GM23248 (cell line): Measurements from ENCODE around the gene TRIM69. TPM values are rescaled to one million over a fixed set of nuclear protein-coding genes. Genes with fewer than 3 reads are reported as not detected.
"Not testable (repeated sequence)": the region's sequence is repeated elsewhere in the genome, so short reads cannot be mapped to it uniquely, and the experiment has no call there.

Source experiments
- DNase-seq: peaks from one replicate; pipeline ENCODE4 v3.0.0-alpha.2; 2015
- H2AFZ ChIP-seq: fragments of 200-600 bp; sonication (generic); 2 replicates; pipeline ENCODE4 v1.6.1; 2016; ENCODE audit warnings: antibody characterized with exemption
- H3F3A ChIP-seq: fragments of 200-600 bp; sonication (generic); 2 replicates; pipeline ENCODE4 v1.6.1; 2016; ENCODE audit warnings: mild to moderate bottlenecking, antibody characterized with exemption, mixed run types; ENCODE audit not compliant: insufficient read depth
- H3K27ac ChIP-seq: fragments of 200-600 bp; sonication (generic); 2 replicates; pipeline ENCODE4 v1.5.1; 2016; ENCODE audit warnings: mild to moderate bottlenecking
- H3K27me3 ChIP-seq: fragments of 200-600 bp; sonication (generic); replicated peaks from 2 replicates; pipeline ENCODE4 v1.6.1; 2016; ENCODE audit warnings: mild to moderate bottlenecking; ENCODE audit not compliant: insufficient read depth
- H3K36me3 ChIP-seq: fragments of 200-600 bp; sonication (generic); 2 replicates; pipeline ENCODE4 v1.6.1; 2016; ENCODE audit warnings: low read depth, mild to moderate bottlenecking
- H3K4me1 ChIP-seq: fragments of 200-600 bp; sonication (generic); 2 replicates; pipeline ENCODE4 v1.6.1; 2016; ENCODE audit warnings: mild to moderate bottlenecking; ENCODE audit not compliant: insufficient read depth
- H3K4me2 ChIP-seq: fragments of 200-600 bp; sonication (generic); one replicate; pipeline ENCODE4 v1.6.1; 2016; ENCODE audit warnings: mild to moderate bottlenecking; ENCODE audit not compliant: unreplicated experiment
- H3K4me3 ChIP-seq: fragments of 200-600 bp; sonication (generic); 2 replicates; pipeline ENCODE4 v1.5.1; 2016; ENCODE audit warnings: mild to moderate bottlenecking
- H3K79me2 ChIP-seq: fragments of 200-600 bp; sonication (generic); 2 replicates; pipeline ENCODE4 v1.6.1; 2016; ENCODE audit warnings: mild to moderate bottlenecking; ENCODE audit not compliant: insufficient read depth
- H3K9ac ChIP-seq: fragments of 200-600 bp; sonication (generic); 2 replicates; pipeline ENCODE4 v1.6.1; 2016; ENCODE audit warnings: mild to moderate bottlenecking
- H3K9me2 ChIP-seq: fragments of 200-600 bp; sonication (generic); 2 replicates; pipeline ENCODE4 v1.6.1; 2016; ENCODE audit warnings: mixed run types, mild to moderate bottlenecking, moderate library complexity; ENCODE audit not compliant: insufficient read depth
- H3K9me3 ChIP-seq: fragments of 200-600 bp; sonication (generic); one replicate; pipeline ENCODE4 v1.6.1; 2017; ENCODE audit warnings: low read depth
- H4K20me1 ChIP-seq: fragments of 200-600 bp; sonication (generic); 2 replicates; pipeline ENCODE4 v1.6.0; 2016; ENCODE audit not compliant: insufficient read depth
- EZH2 ChIP-seq: fragments of 200-600 bp; sonication (generic); IDR thresholded peaks from 2 replicates; pipeline ENCODE4 v1.6.1; 2018; ENCODE audit warnings: antibody characterized with exemption, mild to moderate bottlenecking; ENCODE audit not compliant: insufficient read depth, poor library complexity, severe bottlenecking
- EZH2phosphoT487 ChIP-seq: fragments of 200-600 bp; sonication (generic); IDR thresholded peaks from 2 replicates; pipeline ENCODE4 v1.6.1; 2018; ENCODE audit warnings: antibody characterized with exemption, moderate library complexity, mild to moderate bottlenecking, low read depth; ENCODE audit not compliant: insufficient read depth
- WGBS, 2 experiments: methylation state at CpG; one replicate each; pipeline ENCODE4 v1.1.6; 2015 to 2017; ENCODE audit warnings: low lambda C conversion rate in 2 of 2, low coverage in 1 of 2; ENCODE audit errors: missing lambda C conversion rate in 2 of 2; 5-methylcytosine and 5-hydroxymethylcytosine counted together
- in situ Hi-C: fragments of 300-500 bp; cut with MboI; formaldehyde crosslinking; loops from 2 replicates; pipeline ENCODE4 v1.15.0; 2020
- polyA plus RNA-seq: library from polyadenylated mRNA; unstranded; fragments of >200 nt; fragmentation: Nextera tagmentation; extraction: Ambion mirVana; gene quantifications from 2 replicates; pipeline ENCODE4 v1.2.1, GENCODE V29; 2016
- total RNA-seq: library from RNA; depleted of rRNA; stranded (reverse); fragments of >200 nt; shearing (Covaris generic); gene quantifications from 2 replicates; pipeline ENCODE4 v1.2.3, GENCODE V29; 2014

The TRIM69 gene
- total and polyA plus RNA-seq, 2 experiments from 2014 or later, result 8.9 to 9.2 TPM

DNA sequence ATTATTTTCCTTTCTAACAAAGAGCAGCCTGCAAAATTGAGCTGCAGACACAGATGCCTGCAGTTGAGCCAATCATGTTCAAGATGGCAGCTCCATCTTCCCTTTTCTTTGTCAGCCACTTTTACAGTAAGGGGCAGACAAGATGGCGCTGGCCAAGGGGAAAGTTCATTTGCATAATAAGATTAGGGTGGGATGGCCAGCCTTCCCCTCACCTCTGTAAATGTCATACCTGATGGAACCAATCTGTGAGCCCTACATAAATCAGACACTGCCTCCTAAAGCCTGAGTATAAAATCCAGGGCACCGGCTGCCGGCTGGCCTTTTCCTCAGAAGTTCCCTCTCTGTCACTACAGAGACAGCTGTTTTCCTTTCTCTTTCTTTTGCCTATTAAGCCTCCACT, 41.0 kb upstream of the TRIM69 start:
- in situ Hi-C loops, result no loop called here
- WGBS, 2 experiments, result 64 to 72% methylated on average over 3 of the region's 3 CpGs
- no peak overlapping the region for H3K4me3 ChIP-seq
- H4K20me1 ChIP-seq, result no peaks in the 10 kb centered on the region
- H3F3A ChIP-seq, result no peaks in the 10 kb centered on the region
- H3K27me3 ChIP-seq, result peaks cover 5% of the 10 kb centered on the region; the same call in 1 of the 2 replicates
- H3K9me3 ChIP-seq, result no peaks in the 10 kb centered on the region
- H3K4me1 ChIP-seq, result no peaks in the 10 kb centered on the region
- TF ChIP-seq EZH2phosphoT487 (no peak), EZH2 (no peak)
- H3K27ac ChIP-seq, result no peak overlapping the region
- H3K9me2 ChIP-seq, result no peaks in the 10 kb centered on the region
- H2AFZ ChIP-seq, result peak overlapping the region; percentile 20; the same call in 1 of the 2 replicates
- no peak overlapping the region for H3K4me2 ChIP-seq
- H3K36me3 ChIP-seq, result no peaks in the 10 kb centered on the region
- no peaks in the 10 kb centered on the region for H3K79me2 ChIP-seq
- no peak for DNase-seq
- H3K9ac ChIP-seq, result no peak overlapping the region

DNA sequence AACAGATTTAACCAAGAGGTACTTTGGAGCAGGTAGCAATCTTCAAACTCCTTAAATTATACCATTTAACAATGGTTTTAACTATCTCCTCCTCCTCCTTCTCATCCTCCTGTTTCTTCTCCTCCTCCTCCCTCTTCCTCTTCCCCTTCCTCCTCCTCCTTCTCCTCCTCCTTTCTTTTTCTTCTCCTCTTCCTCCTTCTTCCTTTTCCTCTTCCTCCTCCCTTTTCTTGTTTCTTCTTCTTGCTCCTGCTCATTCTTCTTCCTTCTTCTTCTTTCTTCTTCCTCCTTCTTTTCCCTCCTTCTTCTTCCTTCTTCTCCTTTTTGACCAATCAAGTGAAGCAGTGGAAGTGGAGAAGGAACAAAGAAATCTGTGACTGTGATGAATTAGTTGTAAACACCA, 39.3 kb upstream of the TRIM69 start:
- no peaks in the 10 kb centered on the region for H3F3A ChIP-seq
- H3K36me3 ChIP-seq, result no peaks in the 10 kb centered on the region
- H3K4me2 ChIP-seq, result no peak overlapping the region
- H3K4me1 ChIP-seq, result no peaks in the 10 kb centered on the region
- no peak for DNase-seq
- no peak overlapping the region for H3K4me3 ChIP-seq
- no peak overlapping the region for H3K27ac ChIP-seq
- in situ Hi-C loops, result no loop called here
- no peak for TF ChIP-seq EZH2
- no peak for TF ChIP-seq EZH2phosphoT487
- H3K9me2 ChIP-seq, result no peaks in the 10 kb centered on the region
- no peak overlapping the region for H3K9ac ChIP-seq
- no peak overlapping the region for H2AFZ ChIP-seq
- H3K9me3 ChIP-seq, result no peaks in the 10 kb centered on the region
- H3K27me3 ChIP-seq, result peaks cover 5% of the 10 kb centered on the region; the same call in 1 of the 2 replicates
- H4K20me1 ChIP-seq, result no peaks in the 10 kb centered on the region
- H3K79me2 ChIP-seq, result no peaks in the 10 kb centered on the region

DNA sequence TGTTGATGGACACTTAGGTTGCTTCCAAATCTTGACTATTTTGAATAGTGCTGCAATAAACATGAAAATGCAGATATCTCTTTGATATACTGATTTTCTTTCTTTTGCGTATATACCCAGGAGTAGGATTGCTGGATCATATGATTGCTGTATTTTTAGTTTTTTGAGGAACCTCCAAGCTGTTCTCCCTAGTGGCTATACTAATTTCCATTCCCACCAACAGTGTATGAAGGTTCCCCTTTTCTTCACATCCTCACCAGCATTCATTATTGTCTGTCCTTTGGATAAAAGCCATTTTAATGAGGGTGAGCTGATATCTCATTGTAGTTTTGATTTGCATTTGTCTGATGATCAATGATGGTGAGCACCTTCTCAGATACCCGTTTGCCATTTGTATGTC, 37.7 kb upstream of the TRIM69 start:
- WGBS, 2 experiments, result 43 to 52% methylated on average over 2 of the region's 2 CpGs
- no peak for DNase-seq
- no peak for TF ChIP-seq EZH2
- TF ChIP-seq EZH2phosphoT487, result no peak
- Histone ChIP-seq H3K9ac (no peak overlapping the region), H3K27ac (no peak overlapping the region), H3K79me2 (no peaks in the 10 kb centered on the region), H4K20me1 (no peaks in the 10 kb centered on the region), H3K9me3 (no peaks in the 10 kb centered on the region), H3K36me3 (no peaks in the 10 kb centered on the region), H2AFZ (no peak overlapping the region), H3K4me3 (no peak overlapping the region), H3K4me2 (no peak overlapping the region), H3K4me1 (no peaks in the 10 kb centered on the region), H3F3A (no peaks in the 10 kb centered on the region), H3K27me3 (peaks cover 5% of the 10 kb centered on the region; the same call in 1 of the 2 replicates), H3K9me2 (no peaks in the 10 kb centered on the region)
- in situ Hi-C loops, result no loop called here

DNA sequence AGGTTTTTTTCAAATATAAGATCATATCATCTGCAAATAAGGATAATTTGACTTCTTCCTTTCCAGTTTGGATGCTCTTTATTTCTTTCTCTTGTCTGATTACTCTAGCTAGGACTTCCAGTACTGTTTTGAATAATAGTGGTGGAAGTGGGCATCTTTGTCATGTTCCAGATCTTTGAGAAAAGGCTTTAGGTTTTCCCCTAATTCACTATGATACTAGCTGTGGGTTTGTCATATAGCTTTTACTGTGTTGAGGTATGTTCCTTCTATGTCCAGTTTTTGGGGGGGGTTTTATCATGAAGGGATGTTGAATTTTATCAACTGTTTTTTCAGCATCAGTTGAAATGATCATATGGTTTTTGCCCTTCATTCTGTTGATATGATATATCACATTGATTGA, 35.7 kb upstream of the TRIM69 start:
- H3K9me3 ChIP-seq, H3K4me3 ChIP-seq, in situ Hi-C loops, H3K79me2 ChIP-seq, H3F3A ChIP-seq, H3K27ac ChIP-seq, DNase-seq, H3K36me3 ChIP-seq, H3K27me3 ChIP-seq, H3K4me1 ChIP-seq, H2AFZ ChIP-seq, H3K9me2 ChIP-seq, H3K4me2 ChIP-seq, H3K9ac ChIP-seq, H4K20me1 ChIP-seq: not testable (repeated sequence)

DNA sequence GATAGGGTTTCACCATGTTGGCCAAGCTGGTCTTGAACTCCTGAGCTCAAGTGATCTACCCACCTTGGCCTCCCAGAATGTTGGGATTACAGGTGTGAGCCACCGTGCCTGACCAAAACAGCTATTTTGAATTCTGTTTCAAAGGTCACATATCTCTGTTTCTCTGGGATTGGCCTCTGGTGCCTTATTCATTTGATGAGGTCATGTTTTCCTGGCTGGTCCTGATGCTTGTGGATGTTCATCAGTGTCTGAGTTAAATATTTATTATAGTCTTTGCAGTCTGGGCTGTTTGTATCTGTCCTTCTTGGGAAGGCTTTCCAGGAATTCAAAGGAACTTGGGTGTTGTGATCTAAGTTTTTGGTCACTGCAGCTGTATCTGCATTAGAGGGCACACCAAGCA, 30.3 kb upstream of the TRIM69 start:
- DNase-seq, result no peak
- Histone ChIP-seq H3K27me3 (no peaks in the 10 kb centered on the region), H4K20me1 (no peaks in the 10 kb centered on the region), H3K4me3 (no peak overlapping the region), H3F3A (peaks cover 7% of the 10 kb centered on the region; the same call in 1 of the 2 replicates), H3K9me3 (no peaks in the 10 kb centered on the region), H3K9me2 (no peaks in the 10 kb centered on the region), H3K27ac (no peak overlapping the region), H2AFZ (no peak overlapping the region), H3K9ac (no peak overlapping the region), H3K4me2 (no peak overlapping the region), H3K79me2 (peaks cover 10% of the 10 kb centered on the region), H3K4me1 (no peaks in the 10 kb centered on the region), H3K36me3 (no peaks in the 10 kb centered on the region)
- TF ChIP-seq EZH2phosphoT487 (no peak), EZH2 (no peak)
- 54 to 56% methylated on average over 1 of the region's 1 CpG for WGBS, 2 experiments
- in situ Hi-C loops, result no loop called here
